HepG2 (cell line): ENCODE results near the gene CALN1. TPM values are rescaled to one million over a fixed set of nuclear protein-coding genes. Genes with fewer than 3 reads are reported as not detected.

ENCODE experiments used
- ATAC-seq: fragments of 200-7000 bp; cut with Tn5 transposase; 3 replicates; pipeline ENCODE4 v1.9.1; 2020; ENCODE audit warnings: mild to moderate bottlenecking, moderate library complexity
- BruUV-seq: library from RNA; stranded (reverse); fragments of 400-500 nt; replicated peaks from 2 replicates; lab custom pipeline; 2021; lab: Mats Ljungman, UMichigan
- CTCF ChIA-PET: fragments of 300-600 bp; formaldehyde crosslinking; extraction: SDS; loops from one replicate; lab custom pipeline; 2021; ENCODE audit warnings: low total read pairs, inconsistent platforms, low intra/inter-chr PET ratio; lab: Yijun Ruan, JAX
- POLR2A ChIA-PET: fragments of 350-600 bp; sonication (Branson Sonifier 250); formaldehyde crosslinking; loops from one replicate; lab custom pipeline; 2020; ENCODE audit warnings: antibody characterized with exemption, inconsistent platforms; lab: Yijun Ruan, JAX
- DNase-seq: peaks from one replicate; pipeline ENCODE4 v3.0.0-alpha.2; 2015; ENCODE audit warnings: low spot score
- FAIRE-seq: peaks from 3 replicates; lab custom pipeline; 2011; peaks lifted over from hg19 to GRCh38; lab: Jason Lieb, UNC
- H2AFZ ChIP-seq: one replicate; pipeline ENCODE4 v1.6.1; 2011; ENCODE audit warnings: low read length, inconsistent platforms
- H3K27ac ChIP-seq: fragments of 300-600 bp; 3 replicates; pipeline ENCODE4 v1.8.0; 2011; ENCODE audit warnings: mixed run types, mild to moderate bottlenecking, mixed read lengths, low read length, inconsistent platforms; ENCODE audit not compliant: insufficient read depth; ENCODE audit errors: extremely low read length
- H3K27me3 ChIP-seq, 2 experiments: fragments of 200-600 bp in 1 of 2; 2 replicates in 1 of 2; 3 replicates in 1 of 2; pipeline versions ENCODE4 v1.6.0 to v1.8.0; 2011; ENCODE audit warnings: low read length in 2 of 2, mild to moderate bottlenecking in 2 of 2, moderate library complexity in 2 of 2, inconsistent platforms in 1 of 2; ENCODE audit not compliant: insufficient read depth in 2 of 2, control insufficient read depth in 1 of 2
- H3K36me3 ChIP-seq, 2 experiments: fragments of 200-600 bp in 1 of 2; replicated peaks in 1 of 2; 2 replicates in 1 of 2; 3 replicates in 1 of 2; pipeline versions ENCODE4 v1.5.1 to v1.8.0; 2011; ENCODE audit warnings: low read length in 2 of 2, inconsistent platforms in 1 of 2; ENCODE audit not compliant: insufficient read depth in 2 of 2, control insufficient read depth in 1 of 2
- H3K4me1 ChIP-seq: 2 replicates; pipeline ENCODE4 v1.5.1; 2012; ENCODE audit warnings: low read length, inconsistent platforms; ENCODE audit not compliant: insufficient read depth
- H3K4me2 ChIP-seq: 2 replicates; pipeline ENCODE4 v1.6.0; 2011; ENCODE audit warnings: low read depth, low read length, inconsistent platforms
- H3K4me3 ChIP-seq, 3 experiments: fragments of 200-600 bp in 1 of 3; sonication (generic), shearing (Covaris generic) in 1 of 3; replicated peaks in 1 of 3; 2 replicates each; pipeline ENCODE4 v1.5.1; 2011 to 2016; ENCODE audit warnings: low read length in 3 of 3, inconsistent platforms in 2 of 3, low read depth in 2 of 3, mild to moderate bottlenecking in 2 of 3, control low read depth in 1 of 3, mixed read lengths in 1 of 3; ENCODE audit not compliant: insufficient read depth in 1 of 3
- H3K79me2 ChIP-seq: one replicate; pipeline ENCODE4 v1.6.1; 2011; ENCODE audit warnings: low read length, inconsistent platforms; ENCODE audit not compliant: insufficient read depth
- H3K9ac ChIP-seq: 2 replicates; pipeline ENCODE4 v1.6.0; 2011; ENCODE audit warnings: mild to moderate bottlenecking, low read depth, low read length, inconsistent platforms; ENCODE audit not compliant: insufficient read depth
- H3K9me3 ChIP-seq: 2 replicates; pipeline ENCODE4 v1.5.1; 2012; ENCODE audit warnings: mild to moderate bottlenecking, low read length
- H4K20me1 ChIP-seq: 2 replicates; pipeline ENCODE4 v1.6.0; 2011; ENCODE audit warnings: inconsistent platforms, mild to moderate bottlenecking, low read length, moderate library complexity; ENCODE audit not compliant: insufficient read depth
- ARNT2 ChIP-seq: sonication (generic); formaldehyde crosslinking; IDR thresholded peaks from 2 replicates; pipeline ENCODE4 v1.8.0; 2022; ENCODE audit warnings: mild to moderate bottlenecking, low read depth, missing genetic modification reagents, moderate library complexity
- BHLHE40 ChIP-seq: IDR thresholded peaks from 2 replicates; pipeline ENCODE4 v1.6.1; 2011; ENCODE audit warnings: low read length, improper control_type of control experiment
- CENPT ChIP-seq: sonication (generic); formaldehyde crosslinking; IDR thresholded peaks from 2 replicates; pipeline ENCODE4 v1.8.0; 2022; ENCODE audit warnings: low read depth, mild to moderate bottlenecking, moderate library complexity, missing genetic modification reagents
- EHMT2 ChIP-seq: fragments of 200-600 bp; sonication (generic); IDR thresholded peaks from 2 replicates; pipeline ENCODE4 v1.7.0; 2017; ENCODE audit warnings: antibody characterized with exemption, low read depth, low read length, borderline replicate concordance
- KMT2B ChIP-seq: IDR thresholded peaks from 2 replicates; pipeline ENCODE4 v1.6.1; 2016; ENCODE audit warnings: missing genetic modification reagents, missing compliant biosample characterization
- MED1 ChIP-seq: sonication (generic); formaldehyde crosslinking; IDR thresholded peaks from 2 replicates; pipeline ENCODE4 v1.4.0; 2020; ENCODE audit warnings: missing genetic modification reagents
- MTA1 ChIP-seq: sonication (generic); formaldehyde crosslinking; IDR thresholded peaks from 2 replicates; pipeline ENCODE4 v1.4.0; 2020; ENCODE audit warnings: missing genetic modification reagents, mild to moderate bottlenecking, borderline replicate concordance
- MTA3 ChIP-seq: sonication (generic); formaldehyde crosslinking; IDR thresholded peaks from 2 replicates; pipeline ENCODE4 v1.4.0; 2020; ENCODE audit warnings: missing genetic modification reagents
- NCOR1 ChIP-seq: fragments of 200-600 bp; sonication (generic); IDR thresholded peaks from 2 replicates; pipeline ENCODE4 v1.7.0; 2017; ENCODE audit warnings: antibody characterized with exemption, low read length, borderline replicate concordance
- PAWR ChIP-seq: sonication (generic); formaldehyde crosslinking; IDR thresholded peaks from 2 replicates; pipeline ENCODE4 v1.4.0; 2020; ENCODE audit warnings: missing genetic modification reagents, mild to moderate bottlenecking, borderline replicate concordance
- RBAK ChIP-seq: sonication (generic); formaldehyde crosslinking; IDR thresholded peaks from 2 replicates; pipeline ENCODE4 v1.5.1; 2020; ENCODE audit warnings: mild to moderate bottlenecking, missing genetic modification reagents
- ZNF557 ChIP-seq: sonication (generic); formaldehyde crosslinking; IDR thresholded peaks from 2 replicates; pipeline ENCODE4 v1.4.0; 2020; ENCODE audit warnings: missing genetic modification reagents
- ZNF749 ChIP-seq: sonication (generic); formaldehyde crosslinking; IDR thresholded peaks from 2 replicates; pipeline ENCODE4 v1.8.0; 2022; ENCODE audit warnings: mild to moderate bottlenecking, missing genetic modification reagents, moderate library complexity, borderline replicate concordance
- ZNF780A ChIP-seq: sonication (generic); formaldehyde crosslinking; IDR thresholded peaks from 2 replicates; pipeline ENCODE4 v1.8.0; 2022; ENCODE audit warnings: mild to moderate bottlenecking, missing genetic modification reagents, moderate library complexity
- ZNF790 ChIP-seq: sonication (generic); formaldehyde crosslinking; IDR thresholded peaks from 2 replicates; pipeline ENCODE4 v1.8.0; 2022; ENCODE audit warnings: missing genetic modification reagents, mild to moderate bottlenecking, borderline replicate concordance
- WGBS: methylation state at CpG from one replicate; pipeline ENCODE4 v1.1.6; 2017; ENCODE audit warnings: low lambda C conversion rate; 5-methylcytosine and 5-hydroxymethylcytosine counted together
- in situ Hi-C: cut with HindIII; loops from 2 replicates; pipeline ENCODE4 v1.10.0; 2017; ENCODE audit warnings: low pct_unique_long_range_greater_than_20kb; ENCODE audit not compliant: extremely low pct_ligation_motif_present
- intact Hi-C: fragments of 100-400 bp; cut with micrococcal nuclease; formaldehyde crosslinking; loops from one replicate; pipeline ENCODE4 v1.10.0; 2022; ENCODE audit not compliant: unreplicated experiment
- polyA plus RNA-seq, 8 experiments: library from polyadenylated mRNA; depleted of rRNA in 3 of 8; stranded (reverse) in 7 of 8; unstranded in 1 of 8; fragments of >200 nt; fragmentation: Illumina TruSeq in 4 of 8; extraction: Trizol in 4 of 8; gene quantifications; 2 replicates each; pipeline versions ENCODE4 v1.2.1 to v1.2.3, GENCODE V29; 2011 to 2016; ENCODE audit warnings: low read depth in 4 of 8, missing spikeins in 1 of 8, mixed read lengths in 1 of 8; ENCODE audit not compliant: insufficient read depth in 1 of 8
- total RNA-seq, 5 experiments: library from RNA; depleted of rRNA; stranded (reverse); fragments of >200 nt; fragmentation: Illumina TruSeq; extraction: Trizol; gene quantifications; 2 replicates each; pipeline ENCODE4 v1.2.3, GENCODE V29; 2016; ENCODE audit warnings: low read depth in 1 of 5
- TF ChIP-seq, protein P1 (sequence below): sonication (generic); formaldehyde crosslinking; IDR thresholded peaks from 2 replicates; pipeline ENCODE4 v1.4.0; 2020; ENCODE audit warnings: missing genetic modification reagents
- TF ChIP-seq, protein P2 (sequence below): IDR thresholded peaks from 2 replicates; pipeline ENCODE4 v1.6.1; 2016; ENCODE audit warnings: mild to moderate bottlenecking, missing biosample characterization, missing genetic modification reagents
- TF ChIP-seq, protein P3 (sequence below): sonication (generic); formaldehyde crosslinking; IDR thresholded peaks from 2 replicates; pipeline ENCODE4 v1.8.0; 2022; ENCODE audit warnings: mild to moderate bottlenecking, missing genetic modification reagents, moderate library complexity
- TF ChIP-seq, protein P4 (sequence below): sonication (generic); formaldehyde crosslinking; IDR thresholded peaks from 2 replicates; pipeline ENCODE4 v1.4.0; 2020; ENCODE audit warnings: missing genetic modification reagents, borderline replicate concordance

CALN1 gene
- total and polyA plus RNA-seq, 2 of the 13 experiments (the other 11 are each of a cell fraction or from before 2014, with no cell fraction given): not detected

DNA sequence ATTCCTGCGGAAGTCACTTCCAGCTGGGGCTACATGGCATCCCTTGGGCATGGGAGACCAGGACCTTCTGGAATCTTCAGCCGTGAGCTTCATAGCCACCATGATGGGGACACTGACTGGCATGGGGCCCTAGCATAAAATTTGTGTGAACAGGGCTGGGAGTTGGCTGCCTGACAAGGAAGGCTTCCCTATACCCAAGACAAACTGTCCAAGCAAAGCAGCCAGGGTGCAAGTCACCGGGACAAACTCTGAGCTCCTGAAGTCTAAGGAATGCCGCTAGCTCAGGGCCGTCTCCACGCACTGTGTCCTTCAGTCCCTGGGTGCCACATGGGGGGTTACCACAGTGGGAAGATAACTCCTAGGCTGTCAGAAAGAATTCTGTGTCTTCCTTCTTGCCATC, 627.4 kb downstream of the CALN1 start:
- no peak overlapping the region for H2AFZ ChIP-seq
- FAIRE-seq (no peak), ATAC-seq (no peak), DNase-seq (no peak)
- no peaks in the 10 kb centered on the region for H3K36me3 ChIP-seq
- intact Hi-C loops: no loop called here
- H3K27me3 ChIP-seq: no peaks in the 10 kb centered on the region
- H3K9ac ChIP-seq: no peak overlapping the region
- H3K4me2 ChIP-seq: no peak overlapping the region
- CTCF ChIA-PET: no interaction called here
- in situ Hi-C loops: no loop called here
- no peak overlapping the region for H3K27ac ChIP-seq
- H3K79me2 ChIP-seq: no peaks in the 10 kb centered on the region
- POLR2A ChIA-PET: no interaction called here
- peaks cover 28% of the 10 kb centered on the region for H3K9me3 ChIP-seq
- H4K20me1 ChIP-seq: no peaks in the 10 kb centered on the region
- 12% methylated on average over 4 of the region's 6 CpGs for WGBS
- H3K4me1 ChIP-seq: no peaks in the 10 kb centered on the region
- H3K4me3 ChIP-seq: no peak overlapping the region
- BruUV-seq: no TSS peak
- no peak for TF ChIP-seq ZNF557 (CRISPR knock-in tag)
- TF ChIP-seq, protein P1, sequence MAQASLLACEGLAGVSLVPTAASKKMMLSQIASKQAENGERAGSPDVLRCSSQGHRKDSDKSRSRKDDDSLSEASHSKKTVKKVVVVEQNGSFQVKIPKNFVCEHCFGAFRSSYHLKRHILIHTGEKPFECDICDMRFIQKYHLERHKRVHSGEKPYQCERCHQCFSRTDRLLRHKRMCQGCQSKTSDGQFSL (CRISPR knock-in tag): no peak
- TF ChIP-seq EHMT2: no peak
- TF ChIP-seq ARNT2 (CRISPR knock-in tag): no peak
- TF ChIP-seq PAWR (CRISPR knock-in tag): no peak
- TF ChIP-seq ZNF749: no peak
- no peak for TF ChIP-seq ZNF790 (CRISPR knock-in tag)
- no peak for TF ChIP-seq ZNF780A (CRISPR knock-in tag)
- no peak for TF ChIP-seq CENPT (CRISPR knock-in tag)
- no peak for TF ChIP-seq MTA3 (CRISPR knock-in tag)
- no peak for TF ChIP-seq KMT2B (CRISPR knock-in tag)
- no peak for TF ChIP-seq MED1 (CRISPR knock-in tag)
- no peak for TF ChIP-seq RBAK
- no peak for TF ChIP-seq BHLHE40
- TF ChIP-seq, protein P2, sequence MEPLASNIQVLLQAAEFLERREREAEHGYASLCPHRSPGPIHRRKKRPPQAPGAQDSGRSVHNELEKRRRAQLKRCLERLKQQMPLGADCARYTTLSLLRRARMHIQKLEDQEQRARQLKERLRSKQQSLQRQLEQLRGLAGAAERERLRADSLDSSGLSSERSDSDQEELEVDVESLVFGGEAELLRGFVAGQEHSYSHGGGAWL (CRISPR knock-in tag): no peak
- TF ChIP-seq MTA1 (CRISPR knock-in tag): no peak
- no peak for TF ChIP-seq NCOR1
- TF ChIP-seq, protein P3, sequence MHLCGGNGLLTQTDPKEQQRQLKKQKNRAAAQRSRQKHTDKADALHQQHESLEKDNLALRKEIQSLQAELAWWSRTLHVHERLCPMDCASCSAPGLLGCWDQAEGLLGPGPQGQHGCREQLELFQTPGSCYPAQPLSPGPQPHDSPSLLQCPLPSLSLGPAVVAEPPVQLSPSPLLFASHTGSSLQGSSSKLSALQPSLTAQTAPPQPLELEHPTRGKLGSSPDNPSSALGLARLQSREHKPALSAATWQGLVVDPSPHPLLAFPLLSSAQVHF (CRISPR knock-in tag): no peak
- TF ChIP-seq, protein P4, sequence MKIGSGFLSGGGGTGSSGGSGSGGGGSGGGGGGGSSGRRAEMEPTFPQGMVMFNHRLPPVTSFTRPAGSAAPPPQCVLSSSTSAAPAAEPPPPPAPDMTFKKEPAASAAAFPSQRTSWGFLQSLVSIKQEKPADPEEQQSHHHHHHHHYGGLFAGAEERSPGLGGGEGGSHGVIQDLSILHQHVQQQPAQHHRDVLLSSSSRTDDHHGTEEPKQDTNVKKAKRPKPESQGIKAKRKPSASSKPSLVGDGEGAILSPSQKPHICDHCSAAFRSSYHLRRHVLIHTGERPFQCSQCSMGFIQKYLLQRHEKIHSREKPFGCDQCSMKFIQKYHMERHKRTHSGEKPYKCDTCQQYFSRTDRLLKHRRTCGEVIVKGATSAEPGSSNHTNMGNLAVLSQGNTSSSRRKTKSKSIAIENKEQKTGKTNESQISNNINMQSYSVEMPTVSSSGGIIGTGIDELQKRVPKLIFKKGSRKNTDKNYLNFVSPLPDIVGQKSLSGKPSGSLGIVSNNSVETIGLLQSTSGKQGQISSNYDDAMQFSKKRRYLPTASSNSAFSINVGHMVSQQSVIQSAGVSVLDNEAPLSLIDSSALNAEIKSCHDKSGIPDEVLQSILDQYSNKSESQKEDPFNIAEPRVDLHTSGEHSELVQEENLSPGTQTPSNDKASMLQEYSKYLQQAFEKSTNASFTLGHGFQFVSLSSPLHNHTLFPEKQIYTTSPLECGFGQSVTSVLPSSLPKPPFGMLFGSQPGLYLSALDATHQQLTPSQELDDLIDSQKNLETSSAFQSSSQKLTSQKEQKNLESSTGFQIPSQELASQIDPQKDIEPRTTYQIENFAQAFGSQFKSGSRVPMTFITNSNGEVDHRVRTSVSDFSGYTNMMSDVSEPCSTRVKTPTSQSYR (CRISPR knock-in tag): no peak
